ENCODE data around the gene DIDO1.
A peak's percentile ranks its signal among the peaks of the same experiment; 100 is the strongest.

Gene DIDO1

DNA sequence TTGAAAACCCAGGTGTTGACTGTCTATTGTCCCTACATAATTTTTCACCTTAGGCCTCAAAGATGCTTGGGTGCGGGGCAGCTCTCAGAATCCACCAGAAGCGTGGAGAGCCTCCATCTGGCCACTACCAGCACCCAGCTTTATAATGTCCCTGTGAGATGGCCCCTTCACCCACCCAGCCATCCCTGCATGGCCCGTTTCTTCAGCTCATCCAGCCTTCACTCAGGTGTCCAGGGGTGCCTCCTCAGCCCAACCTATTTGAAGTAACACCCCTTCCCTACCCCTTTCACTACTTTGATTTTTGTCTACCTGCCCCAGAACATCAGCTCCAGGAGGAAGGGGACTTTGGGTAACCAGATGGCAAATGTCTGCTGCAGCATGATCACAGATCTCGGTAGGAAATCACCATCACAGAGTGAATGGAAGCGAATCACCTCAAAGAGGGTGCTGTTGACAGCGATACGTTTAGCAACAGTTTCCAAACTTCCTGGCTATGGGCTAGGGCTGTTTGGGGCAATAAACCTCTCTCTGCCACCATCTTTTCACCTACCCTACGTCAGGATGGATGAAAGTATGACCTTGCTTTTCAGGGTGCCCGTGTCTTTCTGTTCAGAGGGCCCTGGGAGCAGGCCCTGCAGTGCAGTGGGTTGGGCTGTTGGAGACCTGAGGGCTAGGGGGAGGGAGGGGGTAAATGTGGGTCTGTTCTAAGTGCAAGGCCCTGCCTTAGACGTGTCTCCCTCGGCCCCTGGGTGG lies 25.0 kb upstream of the DIDO1 start:
- DNase-seq (ENCODE audit: low read depth) = no peak

DNA sequence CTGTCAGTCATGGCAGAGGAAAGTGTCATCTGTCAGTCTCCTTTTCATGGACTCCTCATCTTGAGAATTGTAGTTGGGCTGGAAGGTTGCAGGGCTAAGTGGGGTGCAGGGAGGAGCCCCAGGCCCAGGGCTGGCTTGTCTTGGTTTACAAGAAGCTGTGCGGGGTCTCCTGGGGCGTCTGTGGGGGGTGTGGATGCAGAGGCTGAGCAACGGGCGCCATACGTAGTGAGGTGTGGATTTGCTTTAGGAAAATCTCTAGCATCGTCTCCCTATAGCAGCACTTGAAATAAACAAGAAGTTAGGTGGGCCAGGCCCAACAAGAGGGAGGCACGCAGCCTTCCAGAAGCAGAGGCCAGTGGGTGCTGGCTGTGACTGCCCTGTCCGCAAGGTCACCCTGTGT lies 24.4 kb upstream of the DIDO1 start:
- DNase-seq (ENCODE audit: low read depth) = no peak

DNA sequence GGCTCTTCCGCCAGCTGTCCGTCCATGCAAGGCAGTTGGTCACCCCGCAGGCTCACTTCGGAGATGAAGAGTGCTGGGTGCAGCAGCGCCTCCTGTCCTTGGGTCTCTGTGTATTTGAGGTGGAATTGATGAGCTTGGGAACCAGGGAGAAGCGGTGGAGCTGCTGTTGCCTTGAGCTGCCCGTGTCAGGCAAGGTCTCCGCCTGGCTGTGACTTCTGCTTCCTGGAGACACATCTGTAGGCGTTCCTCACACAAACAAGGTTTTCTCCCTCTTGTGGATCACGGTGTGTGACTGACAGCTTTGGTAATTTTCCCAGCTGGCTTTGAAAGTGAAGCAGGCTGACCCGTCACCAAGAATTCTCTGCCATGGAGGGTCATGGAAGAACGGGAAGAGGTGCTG lies 23.7 kb upstream of the DIDO1 start:
- DNase-seq (ENCODE audit: low read depth) = no peak

DNA sequence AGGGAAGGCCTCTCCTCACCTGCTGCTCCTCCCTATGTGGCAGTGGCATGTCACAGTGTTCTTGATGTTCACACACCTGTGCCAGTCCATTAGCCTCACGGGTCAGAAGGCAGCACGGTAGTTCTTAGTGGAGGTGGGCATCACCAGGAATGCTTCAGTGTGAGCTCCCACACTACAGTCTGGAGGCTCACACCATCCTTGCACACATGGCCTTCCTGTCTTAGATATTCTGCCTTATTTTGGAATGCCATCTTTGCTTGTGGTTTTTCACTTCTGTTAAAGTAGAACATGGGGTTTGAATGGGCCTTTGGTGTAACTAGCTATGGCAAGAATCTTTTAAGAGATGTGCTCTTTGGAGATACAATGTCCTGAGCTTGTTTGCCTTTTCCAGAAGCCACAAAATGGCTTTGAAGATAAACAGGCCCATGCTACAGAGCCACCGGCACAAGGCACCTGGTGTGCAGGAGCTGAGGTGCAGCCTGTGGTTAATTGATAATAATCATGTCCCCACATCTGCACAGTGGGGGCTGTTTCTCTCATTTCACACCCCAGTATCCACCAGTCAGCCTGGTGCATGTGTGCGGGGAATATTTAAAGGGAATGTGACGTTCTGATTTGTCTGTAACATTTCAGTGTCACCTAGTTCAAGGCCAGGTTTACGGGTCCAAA lies 23.0 kb upstream of the DIDO1 start:
- no peak for DNase-seq (ENCODE audit: low read depth)

DNA sequence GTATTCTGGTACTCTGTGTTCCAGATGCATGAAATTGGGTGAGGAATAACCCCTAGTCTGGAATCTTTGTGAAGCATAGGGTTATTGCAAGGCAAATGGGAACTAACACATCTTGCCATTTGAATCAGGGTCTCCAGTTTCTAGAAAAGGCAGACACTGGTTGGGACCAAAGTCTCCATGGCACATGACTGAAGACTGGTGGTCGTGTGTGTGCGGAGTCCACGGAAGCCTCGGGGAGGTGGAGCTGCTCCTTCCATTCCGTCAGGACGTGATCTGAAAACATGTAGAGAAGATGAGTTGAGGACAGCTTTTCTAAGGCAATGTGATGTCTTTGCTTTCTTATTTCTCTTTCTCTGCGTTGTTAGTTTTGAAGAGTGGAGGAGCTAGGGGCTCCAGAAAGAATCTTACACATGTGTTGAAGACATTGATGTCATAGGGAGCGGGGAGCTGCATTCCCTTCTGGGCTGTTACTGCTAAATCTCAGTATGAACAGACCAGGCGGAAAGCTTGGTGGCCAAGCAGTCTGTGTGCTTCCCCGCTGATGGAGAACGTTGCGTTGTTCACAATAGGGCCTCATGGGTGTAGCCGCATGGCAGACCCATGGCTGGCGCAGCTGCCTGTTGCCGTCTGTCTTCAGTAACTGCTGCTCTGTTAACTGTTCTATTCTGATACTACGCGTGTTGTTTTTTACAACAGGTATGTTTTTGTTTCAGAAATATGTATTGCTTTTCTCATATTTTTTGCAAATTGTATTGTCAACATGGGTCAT lies 21.4 kb upstream of the DIDO1 start:
- DNase-seq (ENCODE audit: low read depth) = no peak

DNA sequence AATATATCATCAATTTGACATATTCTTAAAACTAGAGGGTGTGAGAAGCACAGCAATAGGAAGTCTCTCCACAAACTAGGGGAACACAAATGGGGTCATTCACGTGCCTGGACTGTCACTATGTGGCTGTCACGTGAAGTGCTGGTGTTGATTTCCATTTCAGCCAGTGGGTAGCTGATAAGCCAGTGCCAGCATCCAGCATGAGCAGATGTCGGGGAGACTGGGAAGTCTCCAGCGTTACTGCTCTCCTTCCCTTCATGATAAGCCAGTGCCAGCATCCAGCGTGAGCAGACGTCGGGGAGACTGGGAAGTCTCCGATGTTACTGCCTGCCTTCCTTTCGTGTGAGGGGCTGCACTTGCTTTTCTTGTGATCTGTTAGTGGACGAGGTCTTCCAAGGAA lies 20.6 kb upstream of the DIDO1 start:
- no peak for DNase-seq (ENCODE audit: low read depth)

DNA sequence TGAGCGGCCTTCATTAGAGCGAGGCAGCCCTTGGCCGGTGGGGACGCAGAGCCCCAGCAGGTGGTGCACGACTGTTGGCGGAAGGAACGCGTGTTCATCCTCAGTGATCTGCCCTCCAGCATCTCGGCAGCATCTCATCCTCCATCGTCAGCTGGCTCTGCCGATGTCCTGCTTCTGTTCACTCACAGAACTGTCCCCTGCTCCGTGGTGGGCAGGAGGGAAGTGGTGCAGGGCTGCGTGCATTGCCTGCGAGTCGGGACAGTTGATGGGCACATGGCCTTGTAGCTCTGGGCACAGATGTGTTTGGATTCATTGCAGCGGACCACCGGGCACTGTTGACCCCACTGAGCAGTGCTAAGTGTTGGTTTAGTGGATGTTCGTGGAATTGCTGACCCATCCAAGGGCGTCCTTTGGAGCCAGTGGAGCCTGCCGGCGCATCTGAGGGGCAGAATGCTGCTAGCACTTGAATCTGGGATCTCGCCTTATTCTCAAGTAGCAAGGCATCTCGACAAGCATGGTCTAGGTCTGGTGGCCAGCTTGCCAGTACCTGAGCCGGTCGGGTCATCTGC lies 19.6 kb upstream of the DIDO1 start:
- no peak for DNase-seq (ENCODE audit: low read depth)

DNA sequence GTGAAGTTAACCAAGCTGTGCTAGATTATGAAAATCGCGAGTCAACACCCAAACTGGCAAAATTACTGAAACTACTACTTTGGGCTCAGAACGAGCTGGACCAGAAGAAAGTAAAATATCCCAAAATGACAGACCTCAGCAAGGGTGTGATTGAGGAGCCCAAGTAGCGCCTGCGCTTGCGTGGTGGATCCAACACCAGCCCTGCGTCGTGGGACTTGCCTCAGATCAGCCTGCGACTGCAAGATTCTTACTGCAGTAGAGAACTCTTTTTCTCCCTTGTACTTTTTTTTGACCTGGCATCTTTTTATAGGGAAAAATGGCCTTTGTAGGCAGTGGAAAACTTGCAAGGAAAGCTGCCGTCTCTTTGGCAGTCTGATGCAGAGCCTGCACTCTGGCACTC lies 18.4 kb upstream of the DIDO1 start:
- DNase-seq (ENCODE audit: low read depth) = no peak

DNA sequence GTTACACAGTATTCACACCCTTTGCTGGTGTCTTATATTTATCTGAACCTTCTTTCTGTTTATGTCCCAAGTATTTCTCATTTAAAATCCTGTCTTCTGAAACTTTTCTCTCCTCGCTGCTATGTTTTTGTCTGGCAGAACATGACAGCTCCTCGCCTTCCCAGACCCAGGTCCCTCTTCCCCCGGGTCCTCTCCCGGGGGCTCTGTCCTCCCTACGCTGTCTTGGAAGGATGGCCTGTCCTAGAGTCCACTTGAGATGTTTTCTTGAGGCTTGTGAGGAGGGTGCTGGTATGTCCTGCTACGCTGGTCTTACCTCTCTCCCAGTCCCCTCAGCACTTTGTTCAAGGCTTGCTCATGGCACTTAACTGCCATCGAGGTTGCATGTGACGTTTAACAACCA lies 17.9 kb upstream of the DIDO1 start:
- no peak for DNase-seq (ENCODE audit: low read depth)

DNA sequence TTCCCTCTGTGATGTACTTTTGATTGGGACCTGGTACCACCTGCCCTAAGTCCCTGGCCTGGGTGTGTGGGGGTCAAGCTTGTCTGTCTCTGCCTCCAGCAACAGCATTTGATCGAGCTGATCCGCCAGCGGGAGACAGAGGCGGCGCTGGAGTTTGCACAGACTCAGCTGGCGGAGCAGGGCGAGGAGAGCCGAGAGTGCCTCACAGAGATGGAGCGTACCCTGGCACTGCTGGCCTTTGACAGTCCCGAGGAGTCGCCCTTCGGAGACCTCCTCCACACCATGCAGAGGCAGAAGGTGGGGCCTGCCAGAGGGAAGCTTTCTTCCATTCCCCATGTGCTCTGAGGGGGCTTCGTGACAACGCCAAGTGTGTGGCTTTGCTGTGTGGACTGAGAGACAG lies 17.1 kb upstream of the DIDO1 start:
- no peak for DNase-seq (ENCODE audit: low read depth)

DNA sequence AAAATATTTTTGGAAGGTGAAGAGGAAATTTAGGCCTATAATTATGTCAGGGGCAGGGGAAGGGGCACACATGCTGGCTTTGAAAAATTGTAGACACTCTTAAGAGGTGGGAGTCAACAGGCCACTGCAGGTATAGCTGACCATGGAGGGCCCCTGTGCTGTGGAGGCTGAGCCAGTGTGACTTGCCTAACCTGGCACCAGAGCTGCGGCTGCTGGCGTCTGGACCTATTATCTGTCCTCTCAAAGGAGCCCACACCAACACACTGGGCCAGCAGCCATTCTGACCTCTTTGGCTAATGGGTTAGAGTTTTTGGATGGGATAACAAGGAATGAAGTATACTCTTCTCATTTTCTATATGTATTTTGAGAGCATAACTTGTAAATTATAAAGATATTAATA lies 16.2 kb upstream of the DIDO1 start:
- no peak for DNase-seq (ENCODE audit: low read depth)

DNA sequence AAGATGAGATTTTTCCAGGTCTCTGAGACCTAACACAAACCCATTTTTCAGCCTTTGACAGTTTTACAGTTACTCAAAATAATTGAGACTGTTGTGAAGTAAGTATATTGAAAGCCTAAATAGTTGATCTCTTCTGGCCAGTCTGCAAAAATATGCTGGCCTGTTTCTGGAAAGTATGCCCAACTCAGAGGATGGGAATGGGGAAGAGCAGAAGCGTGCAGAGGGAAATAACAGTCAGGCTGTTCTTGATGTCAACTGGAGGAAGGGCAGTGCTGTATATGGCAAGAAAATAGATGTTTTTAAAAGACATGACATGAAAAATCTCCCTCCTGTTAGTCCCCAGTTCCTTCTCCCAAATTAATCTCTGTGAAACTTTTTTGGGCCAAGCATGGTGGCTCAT lies 15.5 kb upstream of the DIDO1 start:
- no peak for DNase-seq (ENCODE audit: low read depth)

DNA sequence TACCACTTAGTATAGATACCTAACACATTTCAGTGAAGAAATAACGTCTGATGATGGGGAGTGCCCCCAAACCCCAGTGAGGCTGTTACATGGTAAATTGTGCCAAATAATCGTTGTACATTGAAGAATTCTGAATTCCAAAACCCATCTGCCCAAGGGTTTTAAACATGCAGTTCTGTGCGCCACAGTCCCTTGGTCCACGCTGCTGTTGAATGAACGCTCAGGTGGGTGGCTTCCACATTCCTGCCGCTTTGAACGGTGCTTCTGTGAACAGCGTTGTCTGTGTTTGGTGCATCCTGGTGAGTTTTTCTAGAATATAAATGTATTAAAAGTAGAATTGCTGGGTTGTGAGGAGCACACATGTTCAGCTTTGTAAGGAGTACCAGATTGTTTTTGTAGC lies 14.6 kb upstream of the DIDO1 start:
- DNase-seq (ENCODE audit: low read depth) = no peak

DNA sequence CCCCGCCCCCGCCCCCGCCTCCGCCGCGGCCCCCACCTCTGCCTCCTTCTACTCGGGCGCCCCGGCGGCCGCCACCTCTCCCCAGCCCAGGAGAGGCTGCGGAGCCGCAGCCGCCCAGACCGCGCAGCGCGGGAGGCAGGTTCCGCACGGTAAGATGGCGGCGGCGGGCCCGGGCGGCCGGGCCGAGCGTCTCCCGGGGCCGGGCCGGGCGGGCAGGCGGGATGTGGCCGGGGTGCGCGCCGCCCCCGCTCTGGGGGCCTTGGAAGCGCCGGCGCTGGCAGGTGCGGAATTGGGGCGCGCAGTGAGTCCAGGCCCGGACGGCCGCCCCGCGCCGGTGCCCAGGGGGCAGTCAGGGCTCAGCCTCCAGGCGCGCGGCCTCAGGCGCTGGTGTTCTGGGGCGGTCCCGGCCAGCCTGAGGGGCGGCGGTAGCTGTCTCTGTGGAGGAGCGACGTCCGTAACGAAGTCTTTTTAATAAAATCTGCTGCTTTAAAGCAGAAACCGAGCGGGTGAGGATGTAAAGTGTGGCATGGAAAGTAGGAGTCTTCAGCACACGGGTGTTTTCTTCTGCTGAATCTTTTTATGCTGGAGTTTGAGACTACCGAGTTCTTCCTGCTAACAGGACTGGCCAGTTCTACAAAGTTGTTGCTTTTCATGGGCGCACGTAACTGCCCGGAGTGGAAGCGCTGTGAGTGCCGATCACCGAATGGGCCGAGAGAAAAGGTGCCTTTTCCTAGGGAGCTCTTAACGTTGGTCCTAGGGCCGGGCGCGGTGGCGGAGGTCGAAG lies 12.0 kb upstream of the DIDO1 start, which contains the start of gene GID8:
GID8 (plus strand) TSS at position 43 of the 784 bp plus-strand sequence. CDS start 3,356 bp downstream, outside the sequence.
- peak; percentile 43 for DNase-seq (ENCODE audit: low read depth)

DNA sequence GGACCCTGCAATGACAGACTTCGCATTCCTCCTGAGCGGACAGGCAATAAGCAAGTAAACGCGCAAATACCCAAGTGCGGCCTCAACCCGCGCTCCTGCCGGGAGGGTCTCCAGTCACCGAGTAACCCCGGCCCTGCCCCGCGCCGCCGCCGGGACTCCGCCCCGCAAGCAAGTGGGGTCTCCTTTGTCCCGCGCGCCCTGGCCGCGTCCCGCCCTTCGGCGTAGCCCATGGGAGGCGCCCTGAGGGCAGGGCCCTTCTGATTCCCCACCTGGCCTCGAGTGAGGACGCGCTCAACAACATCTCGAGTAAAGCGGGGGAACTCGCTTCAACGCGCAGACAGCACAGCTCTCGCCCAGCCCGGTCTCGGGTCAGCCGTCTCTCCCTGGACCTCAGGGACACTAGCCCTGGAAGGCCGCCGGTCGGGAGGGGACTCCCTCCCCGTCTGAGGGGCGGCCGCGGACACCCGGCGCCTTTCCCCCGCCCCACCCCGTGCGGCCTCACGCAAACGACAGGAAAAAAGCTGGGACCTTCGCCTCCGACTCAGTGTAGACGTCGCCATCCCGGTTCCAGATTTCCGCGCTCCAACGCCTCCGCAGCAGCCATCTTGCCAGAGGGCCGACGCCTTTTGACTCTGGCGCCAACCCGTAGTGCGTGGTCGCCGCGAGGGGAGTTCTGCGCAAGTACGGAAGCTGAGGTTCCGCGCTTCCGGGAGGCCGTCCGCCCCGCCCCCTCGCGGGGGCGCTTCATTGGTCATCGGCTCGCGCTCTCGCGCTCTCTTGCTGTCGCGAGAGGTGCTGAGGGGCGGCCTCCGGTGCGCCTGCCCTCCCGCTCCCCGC lies 11.2 kb upstream of the DIDO1 start:
- DNase-seq (ENCODE audit: low read depth) = peak; percentile 96

DNA sequence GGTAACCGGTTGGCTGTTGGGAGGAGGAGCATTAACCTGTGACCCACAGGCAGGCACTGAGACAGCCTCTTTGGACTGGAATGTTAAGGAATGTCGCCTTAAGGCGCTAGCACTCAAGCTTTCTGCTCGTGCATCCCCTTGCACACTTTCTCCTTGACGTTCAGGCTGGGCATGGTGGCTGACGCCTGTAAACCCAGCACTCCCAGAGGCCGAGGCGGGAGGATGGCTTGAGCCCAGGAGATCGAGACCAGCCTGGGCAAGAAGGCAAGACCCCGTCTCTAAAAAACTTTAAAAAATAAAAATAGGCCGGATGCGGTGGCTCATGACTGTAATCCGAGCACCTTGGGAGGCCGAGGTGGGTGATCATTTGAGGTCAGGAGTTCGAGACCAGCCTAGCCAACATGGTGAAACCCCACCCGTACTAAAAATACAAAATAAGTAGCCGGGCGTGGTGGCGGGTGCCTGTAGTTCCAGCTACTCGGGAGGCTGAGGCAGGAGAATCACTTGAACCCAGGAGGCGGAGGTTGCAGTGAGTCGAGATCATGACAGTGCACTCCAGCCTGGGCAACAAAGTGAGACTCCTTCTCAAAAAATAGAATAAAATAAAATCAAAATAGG lies 9.8 kb upstream of the DIDO1 start:
- no peak for DNase-seq (ENCODE audit: low read depth)

DNA sequence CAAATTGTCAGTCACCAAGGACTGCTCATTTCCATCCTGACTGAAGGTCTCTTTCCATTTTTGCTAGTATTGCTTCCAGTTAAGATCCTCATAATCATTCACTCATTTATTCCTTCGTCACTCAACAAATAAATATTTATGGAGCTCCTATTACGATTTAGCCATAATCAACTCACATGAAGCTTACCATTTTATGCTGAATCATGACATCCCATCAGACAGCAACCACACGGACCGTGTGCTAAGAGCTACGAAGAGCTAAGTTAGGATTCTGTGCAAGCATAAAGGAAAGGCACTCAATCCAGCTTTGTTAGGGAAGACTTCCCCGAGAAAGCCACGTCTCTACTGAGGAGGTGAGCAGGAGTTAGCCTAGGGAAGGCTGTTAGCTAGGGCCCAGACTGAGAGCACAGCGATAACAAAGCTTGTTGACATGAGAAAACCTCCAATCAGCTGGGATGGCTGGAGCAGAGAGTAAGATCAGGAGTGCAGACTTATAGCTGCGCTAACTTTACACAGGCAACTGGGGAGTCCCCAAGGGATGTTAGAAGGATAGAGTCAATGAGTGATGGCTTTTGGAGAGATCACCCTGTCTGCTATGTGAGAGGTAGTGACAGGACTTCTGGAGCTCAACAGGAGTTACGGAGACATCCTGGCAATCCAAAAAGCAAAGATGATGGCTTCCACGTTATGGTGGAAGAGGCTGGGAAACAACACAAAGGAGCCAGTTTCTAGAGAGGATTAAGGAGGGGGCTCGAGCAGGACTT lies 9.1 kb upstream of the DIDO1 start:
- DNase-seq (ENCODE audit: low read depth) = no peak

DNA sequence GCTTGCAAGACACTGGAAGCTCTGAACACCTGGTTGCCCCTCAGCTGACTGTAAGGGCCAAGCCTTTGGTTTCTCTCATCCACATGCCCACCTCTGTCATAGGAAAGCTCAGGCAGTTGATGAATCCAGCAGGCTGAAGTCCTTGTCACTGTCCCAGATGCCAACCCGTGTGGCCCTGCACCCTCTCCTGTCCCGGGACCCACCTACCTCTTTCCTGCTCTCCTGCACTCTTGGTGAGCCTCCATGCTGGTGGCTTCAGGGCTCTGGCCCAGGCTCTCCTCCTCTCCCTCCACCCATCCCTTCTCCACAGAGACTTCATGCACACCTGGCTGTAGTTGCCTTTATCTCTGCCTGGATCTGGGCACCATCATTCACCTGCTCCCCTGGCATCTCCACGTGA lies 7.7 kb upstream of the DIDO1 start:
- no peak for DNase-seq (ENCODE audit: low read depth)

DNA sequence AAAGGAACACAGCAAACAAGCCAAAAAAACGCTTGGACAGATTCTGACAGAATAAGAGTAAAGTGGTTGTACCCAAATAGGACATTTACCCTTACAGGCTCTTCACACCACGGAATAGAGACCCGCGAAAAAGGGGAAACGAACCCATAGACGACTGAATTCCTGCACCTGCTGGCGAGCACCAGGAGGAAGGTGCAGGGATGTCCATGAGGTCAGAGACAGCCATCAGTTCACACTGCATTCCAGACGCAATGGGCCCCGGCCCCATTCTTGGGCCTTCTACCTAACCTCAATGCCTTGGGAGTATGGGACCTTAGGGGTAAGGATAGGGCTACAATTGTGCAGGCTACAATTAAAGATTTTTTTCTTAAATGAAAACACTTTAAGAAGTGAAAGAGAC lies 5.2 kb upstream of the DIDO1 start:
- DNase-seq (ENCODE audit: low read depth) = no peak

DNA sequence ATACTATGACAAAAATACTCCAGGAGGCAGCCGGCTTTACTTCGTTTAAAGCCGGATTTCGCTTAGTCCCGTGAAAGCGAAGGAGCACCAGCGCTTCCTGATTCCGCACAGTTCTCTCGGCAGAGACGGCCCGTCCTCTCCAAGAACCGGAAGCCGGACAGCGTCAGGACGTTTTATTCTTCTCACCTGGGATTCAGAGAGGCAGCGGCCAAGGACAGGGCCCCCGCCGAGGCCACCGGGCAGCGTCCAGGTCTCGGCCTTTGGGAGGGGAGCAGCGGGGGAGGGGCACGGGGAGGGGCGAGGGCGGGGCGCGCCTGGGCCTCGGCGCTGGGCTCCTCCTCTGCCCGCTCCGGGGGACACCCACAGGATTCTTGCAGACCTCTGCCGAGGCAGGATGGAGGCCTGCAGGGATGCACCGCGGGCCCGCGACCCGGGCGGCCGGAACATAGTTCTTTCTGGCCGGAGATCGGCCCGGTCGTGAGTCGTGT lies 2.8 kb upstream of the DIDO1 start:
- peak; percentile 62 for DNase-seq (ENCODE audit: low read depth)
